H1 (cell line): ENCODE data around the gene SLC5A2. TPM values are rescaled to one million over a fixed set of nuclear protein-coding genes. Genes with fewer than 3 reads are reported as not detected.

Source experiments
- CTCF ChIA-PET: fragments of 300-600 bp; sonication (Branson Sonifier 250); formaldehyde crosslinking; loops from one replicate; lab custom pipeline; 2021; ENCODE audit not compliant: partially characterized antibody; lab: Charles Lee
- POLR2A ChIA-PET: fragments of 300-600 bp; sonication (Branson Sonifier 250); formaldehyde crosslinking; loops from one replicate; lab custom pipeline; 2021; ENCODE audit warnings: inconsistent platforms; ENCODE audit not compliant: partially characterized antibody; lab: Charles Lee
- DNase-seq, 2 experiments: peaks; one replicate each; pipeline versions ENCODE4 v3.0.0 to v3.0.0-alpha.2; 2010 to 2022; ENCODE audit warnings: low spot score in 2 of 2, low read depth in 1 of 2, mixed read lengths in 1 of 2
- FAIRE-seq: peaks from 2 replicates; lab custom pipeline; 2011; peaks lifted over from hg19 to GRCh38; lab: Jason Lieb, UNC
- H2AFZ ChIP-seq: 2 replicates; pipeline ENCODE4 v1.8.1; 2012; ENCODE audit warnings: low read length, inconsistent platforms
- H2AK5ac ChIP-seq: 2 replicates; pipeline ENCODE4 v1.6.1; 2013; ENCODE audit warnings: low read depth, low read length
- H2BK120ac ChIP-seq: replicated peaks from 2 replicates; pipeline ENCODE3; 2013; ENCODE audit warnings: low read depth, low read length, inconsistent platforms
- H2BK12ac ChIP-seq: 2 replicates; pipeline ENCODE4 v1.6.1; 2013; ENCODE audit warnings: low read depth, low read length
- H2BK15ac ChIP-seq: 2 replicates; pipeline ENCODE4 v1.6.1; 2013; ENCODE audit warnings: low read length
- H2BK20ac ChIP-seq: 2 replicates; pipeline ENCODE4 v1.6.1; 2013; ENCODE audit warnings: low read length
- H2BK5ac ChIP-seq: 2 replicates; pipeline ENCODE4 v1.6.1; 2013; ENCODE audit warnings: low read depth, low read length
- H3K14ac ChIP-seq: 2 replicates; pipeline ENCODE4 v1.6.1; 2013; ENCODE audit warnings: inconsistent platforms; ENCODE audit not compliant: insufficient read length
- H3K18ac ChIP-seq: 2 replicates; pipeline ENCODE4 v1.6.1; 2013; ENCODE audit warnings: low read length; ENCODE audit errors: extremely low read depth
- H3K23ac ChIP-seq: 2 replicates; pipeline ENCODE4 v1.6.1; 2013; ENCODE audit warnings: inconsistent platforms; ENCODE audit not compliant: insufficient read length
- H3K23me2 ChIP-seq: 2 replicates; pipeline ENCODE4 v1.6.1; 2013; ENCODE audit warnings: low read depth, low read length
- H3K27ac ChIP-seq: 2 replicates; pipeline ENCODE4 v1.6.1; 2011; ENCODE audit warnings: low read depth, low read length, inconsistent platforms
- H3K27me3 ChIP-seq, 4 experiments: replicated peaks in 1 of 4; 1 replicate in 1 of 4; 2 replicates in 3 of 4; pipeline versions ENCODE4 v1.6.1 to v1.8.1; 2011 to 2013; ENCODE audit warnings: low read length in 3 of 4, mild to moderate bottlenecking in 3 of 4, inconsistent platforms in 2 of 4, mixed read lengths in 2 of 4, moderate library complexity in 1 of 4; ENCODE audit not compliant: control insufficient read depth in 3 of 4, insufficient read depth in 3 of 4; ENCODE audit errors: extremely low read depth in 1 of 4
- H3K36me3 ChIP-seq, 4 experiments: 2 replicates each; pipeline versions ENCODE4 v1.6.1 to v1.8.1; 2011 to 2013; ENCODE audit warnings: mild to moderate bottlenecking in 4 of 4, low read length in 3 of 4, moderate library complexity in 2 of 4, control low read depth in 1 of 4, inconsistent platforms in 1 of 4; ENCODE audit not compliant: insufficient read depth in 4 of 4, control insufficient read depth in 2 of 4
- H3K4ac ChIP-seq: replicated peaks from 2 replicates; pipeline ENCODE3; 2013; ENCODE audit warnings: low read length, low read depth, mixed read lengths, inconsistent platforms; ENCODE audit not compliant: insufficient read length
- H3K4me1 ChIP-seq, 4 experiments: replicated peaks in 1 of 4; 1 replicate in 1 of 4; 2 replicates in 3 of 4; pipeline versions ENCODE4 v1.6.1 to v1.8.1; 2011 to 2013; ENCODE audit warnings: low read length in 3 of 4, inconsistent platforms in 2 of 4, mixed read lengths in 1 of 4; ENCODE audit not compliant: insufficient read depth in 4 of 4, control insufficient read depth in 3 of 4
- H3K4me2 ChIP-seq, 2 experiments: 2 replicates each; pipeline versions ENCODE4 v1.6.1 to v1.8.1; 2011 to 2013; ENCODE audit warnings: low read depth in 2 of 2, low read length in 2 of 2, control low read depth in 1 of 2, inconsistent platforms in 1 of 2, mild to moderate bottlenecking in 1 of 2; ENCODE audit not compliant: insufficient read depth in 1 of 2
- H3K4me3 ChIP-seq, 4 experiments: fragments of 200-600, 300-600 bp in 1 of 4; sonication (generic), shearing (Covaris generic), sonication (Bioruptor Twin) in 1 of 4; 2 replicates each; pipeline versions ENCODE4 v1.5.1 to v1.8.1; 2011 to 2016; ENCODE audit warnings: low read length in 4 of 4, low read depth in 3 of 4, control low read depth in 2 of 4, inconsistent platforms in 2 of 4, mild to moderate bottlenecking in 2 of 4, mixed read lengths in 1 of 4, moderate library complexity in 1 of 4; ENCODE audit not compliant: insufficient read depth in 2 of 4; ENCODE audit errors: extremely low read depth in 1 of 4
- H3K56ac ChIP-seq: replicated peaks from 2 replicates; pipeline ENCODE3; 2013; ENCODE audit warnings: low read depth, mild to moderate bottlenecking, mixed read lengths, low read length, inconsistent platforms; ENCODE audit not compliant: insufficient read length
- H3K79me1 ChIP-seq: 2 replicates; pipeline ENCODE4 v1.6.1; 2013; ENCODE audit warnings: low read depth, low read length, control low read depth
- H3K79me2 ChIP-seq, 2 experiments: 2 replicates each; pipeline versions ENCODE4 v1.6.1 to v1.8.1; 2012 to 2013; ENCODE audit warnings: low read length in 2 of 2, mild to moderate bottlenecking in 2 of 2, inconsistent platforms in 1 of 2; ENCODE audit not compliant: insufficient read depth in 2 of 2, control insufficient read depth in 1 of 2
- H3K9ac ChIP-seq, 4 experiments: replicated peaks in 1 of 4; 1 replicate in 1 of 4; 2 replicates in 3 of 4; pipeline versions ENCODE4 v1.6.1 to v1.8.1; 2011 to 2013; ENCODE audit warnings: low read depth in 3 of 4, low read length in 3 of 4, control low read depth in 2 of 4, mild to moderate bottlenecking in 2 of 4, moderate library complexity in 2 of 4, inconsistent platforms in 1 of 4; ENCODE audit errors: extremely low read depth in 1 of 4
- H3K9me3 ChIP-seq, 2 experiments: 2 replicates each; pipeline versions ENCODE4 v1.6.1 to v1.8.1; 2012 to 2013; ENCODE audit warnings: mild to moderate bottlenecking in 2 of 2, moderate library complexity in 2 of 2, control low read depth in 1 of 2, inconsistent platforms in 1 of 2, low read depth in 1 of 2, low read length in 1 of 2, mixed read lengths in 1 of 2; ENCODE audit not compliant: insufficient read depth in 2 of 2
- H4K20me1 ChIP-seq, 2 experiments: replicated peaks in 1 of 2; 2 replicates each; pipeline versions ENCODE3 to v1.8.1; 2011 to 2013; ENCODE audit warnings: inconsistent platforms in 2 of 2, low read length in 2 of 2, mild to moderate bottlenecking in 1 of 2; ENCODE audit not compliant: insufficient read depth in 2 of 2, control insufficient read depth in 1 of 2
- H4K5ac ChIP-seq: 2 replicates; pipeline ENCODE4 v1.6.1; 2013; ENCODE audit warnings: low read length, low read depth, mixed read lengths, inconsistent platforms; ENCODE audit not compliant: insufficient read length
- H4K8ac ChIP-seq: 2 replicates; pipeline ENCODE4 v1.8.0; 2013; ENCODE audit warnings: mild to moderate bottlenecking, moderate library complexity, low read length, inconsistent platforms; ENCODE audit not compliant: insufficient read depth; ENCODE audit errors: extremely low read depth
- H4K91ac ChIP-seq: replicated peaks from 2 replicates; pipeline ENCODE3; 2013; ENCODE audit warnings: low read length, mixed read lengths, inconsistent platforms; ENCODE audit not compliant: insufficient read length
- BCL11A ChIP-seq, 2 experiments: IDR thresholded peaks; one replicate each; pipeline ENCODE4 v1.6.1; 2011; ENCODE audit warnings: low read depth in 2 of 2, low read length in 2 of 2, mild to moderate bottlenecking in 2 of 2
- BRCA1 ChIP-seq: IDR thresholded peaks from 2 replicates; pipeline ENCODE4 v1.6.1; 2012; ENCODE audit warnings: low read depth, low read length, improper control_type of control experiment
- CBX5 ChIP-seq: fragments of 300-800, 300-1000 bp; sonication (generic); IDR thresholded peaks from 2 replicates; pipeline ENCODE4 v1.7.1; 2016; ENCODE audit warnings: antibody characterized with exemption, low read length, low read depth
- CHD2 ChIP-seq: IDR thresholded peaks from 2 replicates; pipeline ENCODE4 v1.6.1; 2012; ENCODE audit warnings: low read length, improper control_type of control experiment
- E2F6 ChIP-seq: IDR thresholded peaks from 2 replicates; pipeline ENCODE4 v1.6.1; 2012; ENCODE audit warnings: inconsistent platforms
- HDAC6 ChIP-seq: IDR thresholded peaks from one replicate; pipeline ENCODE4 v1.7.1; 2012; ENCODE audit warnings: low read depth, mild to moderate bottlenecking, inconsistent platforms, low read length, moderate library complexity
- KDM4A ChIP-seq: IDR thresholded peaks from one replicate; pipeline ENCODE4 v1.7.1; 2012; ENCODE audit warnings: low read depth, mild to moderate bottlenecking, moderate library complexity, low read length, inconsistent platforms; ENCODE audit not compliant: severe bottlenecking
- NRF1 ChIP-seq: IDR thresholded peaks from 2 replicates; pipeline ENCODE4 v1.6.1; 2011; ENCODE audit warnings: mild to moderate bottlenecking, low read depth, low read length, improper control_type of control experiment
- POU5F1 ChIP-seq: IDR thresholded peaks from 2 replicates; pipeline ENCODE4 v1.6.1; 2011; ENCODE audit warnings: low read depth, mild to moderate bottlenecking, low read length, moderate library complexity
- RFX5 ChIP-seq: IDR thresholded peaks from 2 replicates; pipeline ENCODE4 v1.6.1; 2011; ENCODE audit warnings: low read depth, low read length, improper control_type of control experiment, borderline replicate concordance
- SIRT6 ChIP-seq: IDR thresholded peaks from one replicate; pipeline ENCODE4 v1.7.1; 2012; ENCODE audit warnings: low read length, inconsistent platforms
- SP2 ChIP-seq: IDR thresholded peaks from 2 replicates; pipeline ENCODE4 v1.6.1; 2012; ENCODE audit warnings: mild to moderate bottlenecking, low read length, inconsistent platforms
- TEAD4 ChIP-seq: IDR thresholded peaks from 2 replicates; pipeline ENCODE4 v1.6.1; 2012; ENCODE audit warnings: low read depth, low read length, inconsistent platforms, mixed read lengths
- WGBS, 2 experiments: shearing (Covaris generic) in 1 of 2; methylation state at CpG; one replicate each; pipeline versions ENCODE4 v1.1.6 to v1.1.7; 2013 to 2015; ENCODE audit warnings: low lambda C conversion rate in 2 of 2, mixed read lengths in 2 of 2, inconsistent platforms in 1 of 2, low coverage in 1 of 2, missing lambda C conversion rate in 1 of 2; ENCODE audit not compliant: insufficient replicate concordance in 2 of 2, insufficient coverage in 1 of 2, insufficient read length in 1 of 2; ENCODE audit errors: extremely low coverage in 1 of 2, missing lambda C conversion rate in 1 of 2; 5-methylcytosine and 5-hydroxymethylcytosine counted together
- polyA plus RNA-seq, 7 experiments: library from polyadenylated mRNA; depleted of rRNA in 3 of 7; stranded (reverse) in 5 of 7; unstranded in 2 of 7; fragments of >200 nt in 5 of 7; fragments of 200-250 nt in 2 of 7; gene quantifications; 1 replicate in 5 of 7; 2 replicates in 1 of 7; 4 replicates in 1 of 7; pipeline versions ENCODE4 v1.2.1 to v1.2.3, GENCODE V29; 2011 to 2013; ENCODE audit warnings: missing spikeins in 2 of 7, mixed read lengths in 2 of 7
- total RNA-seq: library from RNA; stranded (reverse); fragmentation: NEBNext Ultra II Directional; extraction: Animal tissue kit (Norgen Biotek cat#: 25700); gene quantifications from 2 replicates; pipeline ENCODE4 v1.2.1, GENCODE V29; 2021

Gene SLC5A2
- total and polyA plus RNA-seq, 2 of the 8 experiments (the other 6 are each of a cell fraction or from before 2014, with no cell fraction given): 0.56 to 4.4 TPM

- Histone ChIP-seq H3K9ac (no peak overlapping the region), H2AK5ac (no peak overlapping the region), H3K4me2 (no peak overlapping the region), H3K23me2 (peaks cover 15% of the 10 kb centered on the region), H4K8ac (no peak overlapping the region), H2BK12ac (no peak overlapping the region), H3K56ac (no peak overlapping the region), H4K91ac (no peak overlapping the region), H2BK20ac (no peak overlapping the region), H3K4me1 (peaks cover 0 to 8% (median 3%) of the 10 kb centered on the region in 4 experiments; a peak in 5 of 7 replicates), H2BK15ac (no peak overlapping the region), H3K9me3 (no peaks in the 10 kb centered on the region), H3K18ac (no peak overlapping the region), H4K20me1 (peaks cover 0 to 12% of the 10 kb centered on the region in 2 experiments), H3K27ac (no peak overlapping the region), H3K4me3 (no peak overlapping the region), H3K36me3 (peaks cover 0 to 6% (median 0%) of the 10 kb centered on the region in 4 experiments; a peak in 2 of 8 replicates), H2BK5ac (no peak overlapping the region), H2BK120ac (no peak overlapping the region), H3K23ac (no peak overlapping the region), H3K27me3 (peaks cover 10 to 31% (median 24%) of the 10 kb centered on the region in 4 experiments; a peak in 6 of 7 replicates), H4K5ac (no peak overlapping the region), H3K79me1 (no peaks in the 10 kb centered on the region), H2AFZ (no peak overlapping the region), H3K14ac (no peak overlapping the region), H3K79me2 (no peaks in the 10 kb centered on the region), H3K4ac (no peak overlapping the region)
- CTCF ChIA-PET: interaction anchor here (0.6 to 1.3 kb wide), 3 partner anchors 12 to 40 kb away, joined by 3 read pairs; no protein-coding TSS in a partner anchor
- FAIRE-seq (no peak), DNase-seq (no peak)
- POLR2A ChIA-PET: interaction anchor here (7.9 kb wide), 1 partner anchor 8 kb away, joined by 69 read pairs; no protein-coding TSS in a partner anchor
- WGBS, 2 experiments: 85% methylated on average over 8 of the region's 8 CpGs; no CpG with 5 or more reads in 1 of the 2 experiments
- TF ChIP-seq SP2 (no peak), E2F6 (no peak), HDAC6 (no peak), CBX5 (no peak), TEAD4 (no peak), BCL11A (IDR thresholded peaks at IDR 0.05; ENCODE audit: low read depth in 2 of 2, low read length in 2 of 2) (no peak), RFX5 (no peak), SIRT6 (no peak), KDM4A (no peak), POU5F1 (no peak), NRF1 (no peak), BRCA1 (no peak), CHD2 (no peak)
Observed at GRCh38 chr16:31491778-31492418, 9.0 kb downstream of the SLC5A2 start.
